Ovary (tissue), 9 donors: ENCODE results near the gene PCDHGA11. TPM values are rescaled to one million over a fixed set of nuclear protein-coding genes. Genes with fewer than 3 reads are reported as not detected.

Experiments
- DNase-seq, 5 donors: peaks; one replicate each; pipeline ENCODE4 v3.0.0-alpha.2; 2019 to 2020
- H3K27ac ChIP-seq, 2 donors: fragments of 200-600 bp; one replicate each; pipeline versions ENCODE4 v1.5.1 to v1.8.0; 2019 to 2022
- H3K27me3 ChIP-seq: fragments of 200-600 bp; one replicate; pipeline ENCODE4 v1.8.0; 2022
- H3K36me3 ChIP-seq: fragments of 200-600 bp; sonication (generic); one replicate; pipeline ENCODE4 v1.5.1; 2019
- H3K4me1 ChIP-seq: one replicate; pipeline ENCODE4 v1.8.1; 2013; ENCODE audit warnings: mild to moderate bottlenecking, moderate library complexity; ENCODE audit not compliant: insufficient read depth
- H3K4me3 ChIP-seq: fragments of 200-600 bp; sonication (generic); one replicate; pipeline ENCODE4 v1.5.1; 2017
- H3K9me3 ChIP-seq, 2 donors: fragments of 200-600 bp in 1 of 2; sonication (generic) in 1 of 2; one replicate each; pipeline versions ENCODE4 v1.5.1 to v1.8.1; 2013 to 2019; ENCODE audit warnings: mild to moderate bottlenecking in 1 of 2, moderate library complexity in 1 of 2
- EP300 ChIP-seq: sonication (generic); formaldehyde crosslinking; IDR thresholded peaks from one replicate; pipeline ENCODE4 v1.6.1; 2017; ENCODE audit warnings: antibody characterized with exemption
- POLR2A ChIP-seq: fragments of 450-650 bp; IDR thresholded peaks from one replicate; pipeline ENCODE4 v1.6.1; 2017; ENCODE audit warnings: antibody characterized with exemption, mild to moderate bottlenecking, moderate library complexity
- WGBS, 3 donors: extraction: QIAGEN DNeasy Blood & Tissue Kit in 1 of 3; methylation state at CpG; one replicate each; pipeline versions ENCODE4 v1.1.5 to v1.1.7; 2013 to 2017; 5-methylcytosine and 5-hydroxymethylcytosine counted together
- intact Hi-C, 4 donors: fragments of 100-400 bp; cut with DNase I; formaldehyde crosslinking; loops; one replicate each; pipeline versions ENCODE4 v1.11.0 to v1.15.1; 2022 to 2023
- polyA plus RNA-seq, 2 donors: library from polyadenylated mRNA; stranded (reverse); fragments of 200-250 nt in 1 of 2; fragments of 350-450 nt in 1 of 2; fragmentation: Illumina TruSeq in 1 of 2; extraction: RNeasy Lipid Tissue Mini Kit (QIAGEN cat#74804) in 1 of 2; gene quantifications; one replicate each; pipeline ENCODE4 v1.2.3, GENCODE V29; 2013 to 2014
- total RNA-seq, 7 donors: library from RNA; depleted of rRNA in 2 of 7; stranded (reverse); fragments of >200 nt in 2 of 7; fragmentation: NEBNext Ultra II Directional in 3 of 7; extraction: Animal tissue kit (Norgen Biotek cat#: 25700) in 3 of 7; gene quantifications; one replicate each; pipeline versions ENCODE4 v1.1.0 to v1.2.4, GENCODE V29; 2016 to 2023
- TF ChIP-seq, protein P1 (sequence below), 3 donors: fragments of 450-650 bp in 2 of 3; fragments of 200-600 bp in 1 of 3; IDR thresholded peaks; one replicate each; pipeline versions ENCODE4 v1.5.1 to v1.8.0; 2016 to 2022; ENCODE audit warnings: antibody characterized with exemption in 3 of 3, mild to moderate bottlenecking in 1 of 3
- donor health status: DM: no; HTN: no; CAD: no; lungs with moderate emphysema.
- donor health status: DM: no; HTN: no; CAD: no.
- donor health status: Bipolar disorder and iron deficiency.
- donor health status: DM: yes; HTN: yes; CAD: no.
- donor health status: DM: no; HTN: no; CAD: no.
- donor health status: DM: yes; HTN: yes; CAD: no.

PCDHGA11 gene
- total and polyA plus RNA-seq, 9 donors, result 1.4 to 7.7 (median 4.7) TPM

GRCh38 chr5:141437221-141437620 is 16.4 kb downstream of the PCDHGA11 start:
- Histone ChIP-seq H3K27ac (no peak overlapping the region), H3K4me3 (no peak overlapping the region), H3K4me1 (no peaks in the 10 kb centered on the region), H3K9me3 (peaks cover 0 to 31% of the 10 kb centered on the region in 2 donors), H3K27me3 (no peaks in the 10 kb centered on the region), H3K36me3 (no peaks in the 10 kb centered on the region)
- no peak for DNase-seq
- 89 to 97% (median 93%) methylated on average over 2 of the region's 2 CpGs for WGBS, 3 donors
- intact Hi-C loops, result no loop called here
- TF ChIP-seq EP300 (no peak), POLR2A (no peak)
- TF ChIP-seq, protein P1, sequence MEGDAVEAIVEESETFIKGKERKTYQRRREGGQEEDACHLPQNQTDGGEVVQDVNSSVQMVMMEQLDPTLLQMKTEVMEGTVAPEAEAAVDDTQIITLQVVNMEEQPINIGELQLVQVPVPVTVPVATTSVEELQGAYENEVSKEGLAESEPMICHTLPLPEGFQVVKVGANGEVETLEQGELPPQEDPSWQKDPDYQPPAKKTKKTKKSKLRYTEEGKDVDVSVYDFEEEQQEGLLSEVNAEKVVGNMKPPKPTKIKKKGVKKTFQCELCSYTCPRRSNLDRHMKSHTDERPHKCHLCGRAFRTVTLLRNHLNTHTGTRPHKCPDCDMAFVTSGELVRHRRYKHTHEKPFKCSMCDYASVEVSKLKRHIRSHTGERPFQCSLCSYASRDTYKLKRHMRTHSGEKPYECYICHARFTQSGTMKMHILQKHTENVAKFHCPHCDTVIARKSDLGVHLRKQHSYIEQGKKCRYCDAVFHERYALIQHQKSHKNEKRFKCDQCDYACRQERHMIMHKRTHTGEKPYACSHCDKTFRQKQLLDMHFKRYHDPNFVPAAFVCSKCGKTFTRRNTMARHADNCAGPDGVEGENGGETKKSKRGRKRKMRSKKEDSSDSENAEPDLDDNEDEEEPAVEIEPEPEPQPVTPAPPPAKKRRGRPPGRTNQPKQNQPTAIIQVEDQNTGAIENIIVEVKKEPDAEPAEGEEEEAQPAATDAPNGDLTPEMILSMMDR (IDR thresholded peaks at IDR 0.05), result no peak

DNA sequence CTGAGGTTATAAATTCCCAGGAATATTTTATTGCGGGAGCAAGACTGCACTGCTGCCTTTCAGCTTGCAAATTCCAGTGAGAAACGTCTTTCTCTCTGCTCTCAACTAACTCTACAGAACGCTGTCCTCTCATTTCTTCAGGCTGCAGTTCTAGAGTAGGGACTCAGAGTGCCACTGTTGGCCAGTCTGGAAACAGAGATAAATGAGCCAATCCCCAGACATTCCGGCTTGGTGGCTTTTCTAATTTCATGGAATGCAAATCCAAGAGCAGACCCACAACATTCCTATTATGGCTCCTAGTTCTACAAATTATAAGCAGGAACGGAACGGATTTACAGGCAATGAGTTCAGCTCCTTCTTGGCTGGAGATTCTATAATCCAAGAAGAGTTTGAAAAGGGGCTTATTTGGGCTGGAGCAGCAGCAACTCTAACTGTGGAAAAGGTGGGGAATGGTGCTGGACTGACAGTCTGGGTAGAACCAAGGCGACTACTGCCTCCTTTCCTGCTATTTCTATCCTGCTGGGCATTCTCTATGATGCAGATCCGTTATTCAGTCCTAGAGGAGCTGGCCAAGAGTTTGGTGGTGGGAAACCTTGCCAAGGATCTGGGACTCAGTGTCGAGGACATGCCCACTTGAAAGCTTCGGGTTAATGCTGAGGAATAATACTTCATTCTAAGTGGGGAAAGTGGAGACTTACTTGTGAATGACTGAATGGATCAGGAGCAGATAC is 18.7 kb downstream of the PCDHGA11 start:
- Histone ChIP-seq H3K36me3 (no peaks in the 10 kb centered on the region), H3K27ac (no peak overlapping the region), H3K27me3 (no peaks in the 10 kb centered on the region), H3K4me1 (no peaks in the 10 kb centered on the region), H3K9me3 (peaks cover 0 to 19% of the 10 kb centered on the region in 2 donors), H3K4me3 (no peak overlapping the region)
- intact Hi-C loops, result no loop called here
- no peak for DNase-seq
- TF ChIP-seq POLR2A, result no peak
- TF ChIP-seq, protein P1 (IDR thresholded peaks at IDR 0.05), result no peak
- TF ChIP-seq EP300, result no peak
- WGBS, 3 donors, result 64 to 71% (median 69%) methylated on average over 10 of the region's 10 CpGs

GRCh38 chr5:141440341-141440740 is 19.5 kb downstream of the PCDHGA11 start:
- H3K36me3 ChIP-seq, result no peaks in the 10 kb centered on the region

DNA sequence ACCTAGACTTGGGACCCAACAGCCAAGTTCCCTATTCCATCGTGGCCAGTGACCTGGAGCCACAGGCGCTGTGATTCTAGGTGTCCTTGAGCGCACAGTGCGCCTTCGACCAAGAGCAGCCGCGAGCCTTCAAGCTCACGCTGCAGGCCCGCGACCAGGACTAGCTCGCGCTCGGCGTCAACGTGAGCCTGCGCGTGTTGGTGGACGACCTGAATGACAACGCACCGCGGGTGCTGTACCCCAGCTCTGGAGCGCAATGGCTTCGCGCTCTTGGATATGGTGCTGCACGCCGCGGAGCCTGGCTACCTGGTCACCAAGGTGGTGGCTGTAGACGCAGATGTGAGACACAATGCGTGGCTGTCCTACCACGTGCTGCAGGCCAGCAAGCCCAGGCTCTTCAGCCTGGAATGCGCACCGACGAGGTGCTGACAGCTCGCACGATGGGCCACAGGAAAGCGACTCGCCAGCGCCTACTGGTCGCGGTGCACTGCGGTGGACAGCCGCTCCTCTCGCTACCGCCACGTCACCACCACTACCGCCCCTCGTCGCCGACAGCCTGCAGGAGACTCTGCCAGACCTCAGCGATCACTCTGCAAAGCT is 20.8 kb downstream of the PCDHGA11 start:
- Histone ChIP-seq H3K9me3 (peaks cover 0 to 19% of the 10 kb centered on the region in 2 donors), H3K4me1 (no peaks in the 10 kb centered on the region), H3K4me3 (no peak overlapping the region), H3K27ac (no peak overlapping the region), H3K27me3 (no peaks in the 10 kb centered on the region), H3K36me3 (no peaks in the 10 kb centered on the region)
- WGBS, 3 donors, result 45 to 58% (median 46%) methylated on average over 41 to 50 of the region's 50 CpGs
- no peak for DNase-seq
- intact Hi-C loops, result no loop called here
- TF ChIP-seq, protein P1 (IDR thresholded peaks at IDR 0.05), result no peak
- no peak for TF ChIP-seq EP300
- no peak for TF ChIP-seq POLR2A

More at GRCh38 chr5:141440341-141440740, 19.5 kb downstream of the PCDHGA11 start:
- Histone ChIP-seq H3K27me3 (no peaks in the 10 kb centered on the region), H3K27ac (no peak overlapping the region), H3K9me3 (peaks cover 0 to 19% of the 10 kb centered on the region in 2 donors), H3K4me3 (no peak overlapping the region), H3K4me1 (no peaks in the 10 kb centered on the region)
- TF ChIP-seq, protein P1 (IDR thresholded peaks at IDR 0.05), result no peak
- no peak for TF ChIP-seq EP300
- no peak for TF ChIP-seq POLR2A
- 95 to 96% (median 95%) methylated on average over 9 of the region's 9 CpGs for WGBS, 3 donors
- intact Hi-C loops, result no loop called here
- DNase-seq, result no peak
